HTERT RPE-1 (cell line): ENCODE measurements around the gene F10.

Experiments
- in situ Hi-C: fragments of 300-500 bp; cut with MboI; formaldehyde crosslinking; loops from 4 replicates; pipeline ENCODE4 v1.14.3; 2020; ENCODE audit warnings: low sequenced_read_pairs

F10 gene

GRCh38 chr13:113187263-113187669 is 64.7 kb downstream of the F10 start:
- in situ Hi-C loops, result no loop called here

- in situ Hi-C loops, result no loop called here
Observed at GRCh38 chr13:113187883-113188665, 65.5 kb downstream of the F10 start.

- in situ Hi-C loops, result no loop called here
Observed at GRCh38 chr13:113190181-113190580, 67.6 kb downstream of the F10 start.

- in situ Hi-C loops, result no loop called here
Observed at GRCh38 chr13:113192279-113192678, 69.7 kb downstream of the F10 start.

- in situ Hi-C loops, result no loop called here
Observed at GRCh38 chr13:113192902-113193301, 70.3 kb downstream of the F10 start.

- in situ Hi-C loops, result no loop called here
Observed at GRCh38 chr13:113195360-113195759, 72.8 kb downstream of the F10 start.

GRCh38 chr13:113196970-113197737 is 74.6 kb downstream of the F10 start:
- in situ Hi-C loops, result no loop called here
